ENCODE data around the gene B4GALT1. TPM values are rescaled to one million over a fixed set of nuclear protein-coding genes. Genes with fewer than 3 reads are reported as not detected.
"Not testable (repeated sequence)": the region's sequence is repeated elsewhere in the genome, so short reads cannot be mapped to it uniquely, and the experiment has no call there.

Gene B4GALT1
- total RNA-seq, 1 donor from 2014 or later = 30.8 TPM

DNA sequence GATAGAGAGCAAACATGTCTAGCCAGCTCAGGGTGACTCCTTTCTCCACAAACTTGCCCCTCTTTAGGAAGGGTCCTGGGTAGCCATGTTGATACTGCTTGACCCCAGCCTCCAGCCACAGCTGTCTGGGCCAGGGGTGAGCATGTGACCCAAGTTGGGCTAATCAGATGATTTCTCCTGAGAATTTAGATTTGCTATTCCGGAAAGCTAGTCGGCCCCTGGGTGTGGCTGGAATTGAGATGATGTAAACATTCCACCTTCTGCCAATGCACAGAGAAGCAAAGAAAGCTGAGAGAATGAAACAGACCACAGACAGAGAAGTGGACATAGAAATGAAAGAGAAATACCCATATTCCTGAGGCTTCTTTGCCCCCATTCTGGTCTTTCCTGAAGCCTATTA, 17.8 kb upstream of the B4GALT1 start:
- peak; percentile 26 for DNase-seq

DNA sequence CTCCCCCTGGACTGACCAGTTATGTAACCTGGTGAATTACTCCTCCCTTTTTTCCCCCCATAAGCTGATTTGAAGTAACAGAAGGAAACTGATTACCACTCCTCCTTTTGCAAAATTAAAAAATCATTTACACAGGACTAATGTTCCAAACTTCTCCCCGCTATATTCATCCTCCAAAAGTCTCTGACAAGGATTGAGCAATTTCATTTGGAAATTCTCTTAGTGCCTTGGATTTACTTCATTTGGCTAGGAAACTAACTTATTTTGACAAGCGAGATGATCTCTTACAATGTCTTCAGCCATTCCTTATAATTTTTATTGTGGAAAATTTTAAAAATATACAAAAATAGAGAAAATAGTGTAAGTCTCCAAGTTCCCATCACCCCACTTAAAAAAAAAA, 15.4 kb upstream of the B4GALT1 start:
- no peak for DNase-seq

DNA sequence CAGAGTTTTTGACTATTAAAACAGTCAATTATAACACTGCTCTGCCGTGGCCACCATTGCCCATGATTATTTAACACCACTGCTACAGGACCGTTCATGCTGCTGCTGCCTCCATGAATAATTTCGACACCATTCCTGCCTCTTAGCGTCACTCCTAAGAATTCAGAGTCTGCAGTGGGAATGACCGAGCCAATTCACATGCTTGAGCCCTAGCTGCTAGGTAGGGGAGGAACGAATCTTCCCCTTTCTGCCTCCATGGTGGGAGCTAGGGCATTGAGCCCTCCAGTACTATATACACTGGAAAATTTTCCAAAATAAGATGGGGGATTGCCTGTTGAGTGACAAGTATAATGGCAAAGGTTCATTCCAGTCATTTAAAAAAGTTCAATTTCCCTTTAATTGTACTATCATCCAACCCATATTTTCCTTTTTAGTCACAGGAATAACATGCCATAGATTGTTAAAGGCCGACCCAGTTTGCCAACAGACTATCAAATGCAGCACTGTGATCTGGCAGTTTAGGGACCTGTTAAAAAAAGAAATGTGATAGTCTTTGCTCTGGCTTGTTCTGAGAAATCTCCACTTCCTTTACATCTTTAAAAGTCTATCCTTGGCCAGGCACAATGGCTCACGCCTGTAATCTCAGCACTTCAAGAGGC, 13.5 kb upstream of the B4GALT1 start:
- no peak for DNase-seq

DNA sequence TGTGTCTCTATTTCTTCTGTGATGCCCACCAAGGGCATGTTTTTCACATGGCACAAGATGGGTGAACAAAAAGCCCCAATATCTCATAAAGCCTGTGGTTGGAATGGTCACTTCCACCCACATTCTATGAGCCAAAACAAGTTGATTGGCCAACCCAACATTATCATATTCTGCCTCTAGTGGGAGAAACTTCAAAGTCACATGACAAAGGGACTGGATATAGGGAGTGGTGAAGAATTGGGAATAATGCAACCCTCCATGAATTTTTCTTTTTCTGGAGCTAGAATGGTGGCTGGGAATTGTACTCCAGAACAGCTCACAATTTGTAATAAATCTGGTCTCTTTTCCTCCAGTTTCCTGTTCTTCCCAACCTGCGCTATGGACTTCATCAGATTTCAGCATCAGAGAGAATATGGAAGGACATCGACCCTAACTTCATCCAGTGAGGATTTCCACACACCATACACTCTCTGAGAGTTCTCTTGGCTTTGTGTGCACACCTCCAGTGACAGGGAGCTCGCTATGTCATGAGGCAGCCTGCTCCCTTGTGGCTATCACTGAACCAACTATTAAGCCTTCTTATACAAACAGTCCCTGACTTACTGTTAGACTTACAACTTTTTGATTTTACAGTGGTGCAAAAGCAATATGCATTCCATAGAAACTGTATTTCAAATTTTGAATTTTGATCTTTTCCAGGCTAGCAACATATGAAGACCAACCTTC, 12.0 kb upstream of the B4GALT1 start:
- no peak for DNase-seq

DNA sequence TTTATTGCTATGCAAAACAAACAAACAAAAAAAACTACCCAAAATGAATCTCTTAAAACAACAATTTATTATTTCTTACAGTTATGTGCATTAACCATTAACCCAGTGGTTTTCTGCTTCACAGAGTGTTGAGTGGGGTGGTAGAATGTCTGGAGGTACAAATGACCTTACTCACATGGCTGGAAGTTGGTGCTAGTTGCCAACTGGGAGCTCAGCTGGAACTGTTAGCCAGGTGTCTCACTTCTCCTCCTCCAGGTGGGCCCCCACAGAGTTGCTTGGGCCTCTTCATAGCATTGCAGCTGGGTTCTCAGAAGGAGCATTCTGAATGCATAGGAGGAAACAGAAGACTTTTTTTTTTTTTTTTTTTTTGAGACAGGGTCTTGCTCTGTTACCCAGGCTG, 10.5 kb upstream of the B4GALT1 start:
- no peak for DNase-seq

DNA sequence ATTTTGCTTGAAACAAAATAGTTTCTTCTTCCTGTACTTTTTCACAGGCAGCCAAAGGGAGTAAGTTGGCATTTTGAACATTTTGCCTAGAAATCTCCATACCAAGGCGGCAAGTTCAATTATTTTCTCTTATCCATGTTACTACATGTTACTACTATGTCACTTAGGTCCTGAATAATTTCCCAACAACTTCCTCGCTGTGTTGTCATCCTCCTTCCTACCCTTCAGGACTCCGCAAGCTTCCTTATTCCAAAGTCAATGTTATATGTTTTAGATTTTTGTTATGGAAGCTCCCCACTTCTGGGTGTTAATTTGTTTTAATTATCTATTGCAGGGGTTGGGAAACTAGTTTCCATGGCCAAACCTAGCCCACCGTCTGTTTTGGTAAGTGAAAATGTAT, 9.9 kb upstream of the B4GALT1 start:
- no peak for DNase-seq

DNA sequence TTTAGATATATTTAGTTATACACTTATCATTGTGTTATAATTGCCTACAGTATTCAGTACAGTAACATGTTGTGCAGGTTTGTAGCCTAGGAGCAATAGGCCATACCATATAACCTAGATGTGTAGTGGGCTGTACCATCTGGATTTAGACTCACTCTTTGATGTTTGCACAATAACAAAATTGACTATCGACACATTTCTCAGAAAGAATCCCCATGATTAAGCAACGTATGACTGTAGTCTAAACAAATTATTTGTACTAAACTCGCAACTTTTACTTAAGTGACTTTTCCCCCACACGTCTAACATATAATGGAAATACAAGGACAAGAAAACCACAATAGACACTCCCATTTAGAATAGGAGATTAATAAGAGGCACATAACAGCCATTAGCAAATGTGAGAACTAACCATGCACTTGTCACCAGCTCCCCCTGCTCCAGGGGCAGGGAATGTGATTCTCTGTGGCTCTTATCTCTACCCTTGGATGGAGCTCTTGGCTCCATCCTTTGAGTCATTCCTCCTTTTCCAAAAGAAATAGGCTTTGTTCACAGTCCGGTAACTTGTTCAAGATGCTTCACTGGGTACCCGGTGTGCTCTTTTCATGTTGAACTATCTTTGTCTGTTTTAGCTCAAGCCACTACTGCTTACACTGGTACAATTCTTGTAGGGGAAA, 8.7 kb upstream of the B4GALT1 start:
- no peak for DNase-seq

DNA sequence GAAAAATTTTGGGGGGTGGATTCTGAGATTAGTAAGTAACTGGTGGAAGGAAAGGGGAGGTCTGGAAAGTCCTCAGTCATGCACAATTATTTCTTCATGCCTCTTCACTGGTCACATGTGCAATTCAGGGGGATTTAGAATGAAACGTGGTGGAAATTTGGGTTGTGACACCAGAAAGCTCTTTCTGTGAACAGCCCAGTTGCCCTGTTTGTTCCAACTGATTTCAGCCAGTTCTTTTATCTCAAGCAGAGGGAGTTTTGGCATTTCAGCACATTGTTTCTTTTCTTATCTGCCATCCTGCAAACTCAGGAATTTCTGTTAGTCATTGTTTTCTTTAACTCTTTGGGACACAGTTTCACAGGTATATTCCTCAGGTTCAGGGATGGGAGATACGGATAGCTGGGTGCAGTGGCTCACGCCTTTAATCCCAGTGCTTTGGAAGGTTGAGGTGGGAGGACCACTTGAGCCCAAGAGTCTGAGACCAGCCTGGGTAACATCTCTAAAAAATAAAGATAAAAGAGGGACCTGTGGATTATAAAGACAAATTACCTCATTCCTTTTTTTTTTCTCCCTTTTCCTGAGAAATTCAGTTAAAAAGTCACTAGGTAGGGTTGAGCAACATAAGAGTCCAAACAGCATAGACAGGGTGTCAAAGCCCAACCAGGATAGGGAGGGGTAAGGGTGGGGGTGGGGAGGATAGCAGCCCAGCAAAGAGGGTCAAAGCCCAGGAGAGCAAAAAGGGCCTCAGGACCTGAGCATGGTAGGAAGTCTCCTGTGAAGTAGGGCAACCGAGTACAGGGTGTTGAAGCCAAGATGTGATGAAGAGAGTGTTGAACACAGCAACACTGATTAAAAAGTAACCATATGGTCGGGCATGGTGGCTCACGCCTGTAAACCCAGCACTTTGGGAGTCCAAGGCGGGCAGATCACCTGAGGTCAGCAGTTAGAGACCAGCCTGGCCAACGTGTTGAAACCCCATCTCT, 5.4 kb upstream of the B4GALT1 start:
- DNase-seq = no peak

DNA sequence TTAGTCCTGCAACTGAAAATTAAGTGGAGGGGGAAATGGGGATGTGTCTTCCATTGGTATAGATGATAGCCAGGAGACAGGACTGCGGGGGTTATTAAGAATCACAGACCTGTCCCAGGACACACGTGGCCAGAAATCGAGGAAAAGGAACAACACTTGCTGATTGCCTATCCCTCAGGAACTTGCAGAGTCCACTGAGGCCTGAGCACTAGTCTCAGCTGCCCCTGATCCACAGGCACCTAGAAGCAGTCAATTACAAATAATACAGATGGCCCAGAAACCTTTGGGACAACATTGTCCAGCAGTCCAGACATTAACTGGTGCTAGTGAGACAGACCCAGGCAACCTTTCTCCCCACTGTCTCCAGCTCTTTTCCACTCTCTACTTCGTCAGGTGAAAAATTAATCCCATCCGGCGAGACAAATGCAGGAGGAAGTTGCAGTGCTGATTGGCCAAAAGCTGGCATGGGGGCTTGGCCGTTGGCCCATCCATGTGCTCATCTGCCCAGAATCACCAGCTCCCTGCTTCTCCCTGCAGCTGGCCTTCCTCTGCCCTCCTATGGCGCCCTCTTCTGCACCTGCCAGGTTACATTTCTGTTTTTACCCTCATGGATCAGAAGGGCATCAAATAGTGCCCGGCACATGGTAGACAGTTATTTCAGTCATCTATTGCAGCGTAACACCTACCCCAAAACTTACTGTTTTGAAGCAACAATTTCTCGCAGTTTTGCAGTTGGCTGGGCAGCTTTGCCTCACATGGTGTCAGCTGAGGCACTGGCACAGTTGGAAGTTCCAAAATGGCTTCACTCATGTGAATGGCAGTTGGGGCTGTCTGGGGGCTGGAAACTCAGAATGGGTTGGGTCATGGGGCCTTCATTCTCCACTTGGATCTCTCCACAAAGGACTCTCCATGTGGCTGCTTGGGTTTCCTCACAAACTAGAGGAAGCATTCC, 3.6 kb upstream of the B4GALT1 start:
- DNase-seq = no peak

DNA sequence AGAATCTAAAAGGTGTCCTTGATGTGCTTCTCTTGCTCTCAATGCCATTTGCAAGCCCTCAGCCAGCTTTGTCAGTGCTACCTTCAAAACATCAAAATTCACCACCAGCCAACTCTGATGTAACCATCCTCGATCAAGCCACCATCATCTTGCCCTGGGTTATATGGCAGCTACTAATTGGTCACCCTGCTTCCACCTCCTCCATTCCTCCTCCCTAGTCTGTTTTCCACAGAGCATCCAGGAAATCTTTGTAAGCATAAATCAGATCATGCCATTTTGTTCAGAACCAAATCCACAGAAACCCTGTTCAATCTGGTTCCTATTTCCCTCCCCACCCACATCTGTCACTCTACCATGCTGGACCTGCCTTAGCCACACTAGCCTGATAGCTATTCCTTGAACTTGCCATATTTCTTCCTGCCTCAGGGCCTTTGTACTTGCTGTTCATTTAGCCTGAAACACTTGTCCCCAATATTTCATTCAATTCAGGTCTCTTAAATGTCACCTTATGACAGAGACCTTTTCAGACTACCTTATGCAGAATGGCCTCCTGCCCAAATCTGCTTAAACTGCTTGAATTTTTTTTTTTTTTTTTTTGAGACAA, 1.9 kb upstream of the B4GALT1 start:
- no peak for DNase-seq

DNA sequence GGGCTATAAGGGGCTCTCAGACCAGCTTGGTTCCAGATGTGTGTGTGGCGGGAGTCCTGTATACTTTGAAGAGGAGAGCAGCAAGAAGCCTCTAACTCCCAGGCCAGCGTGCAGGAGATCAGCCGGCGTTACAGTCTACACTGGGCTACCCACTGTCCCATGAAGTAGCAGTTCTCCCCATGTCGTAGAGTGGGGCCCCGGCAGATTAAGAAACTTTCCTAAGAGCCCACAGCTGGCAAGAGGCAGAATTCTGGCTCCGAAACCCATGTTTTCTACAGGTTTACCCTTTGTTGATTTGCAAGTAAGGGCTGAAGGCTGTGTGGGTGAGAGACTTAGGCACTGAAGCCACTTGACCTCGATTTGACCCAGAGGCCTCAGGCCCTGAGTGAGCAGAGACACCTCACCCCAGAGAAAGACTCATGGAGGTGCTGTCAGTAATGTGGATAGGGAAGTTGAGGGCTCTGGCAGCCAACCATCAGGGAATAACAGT, 881 bp upstream of the B4GALT1 start:
- DNase-seq = no peak

DNA sequence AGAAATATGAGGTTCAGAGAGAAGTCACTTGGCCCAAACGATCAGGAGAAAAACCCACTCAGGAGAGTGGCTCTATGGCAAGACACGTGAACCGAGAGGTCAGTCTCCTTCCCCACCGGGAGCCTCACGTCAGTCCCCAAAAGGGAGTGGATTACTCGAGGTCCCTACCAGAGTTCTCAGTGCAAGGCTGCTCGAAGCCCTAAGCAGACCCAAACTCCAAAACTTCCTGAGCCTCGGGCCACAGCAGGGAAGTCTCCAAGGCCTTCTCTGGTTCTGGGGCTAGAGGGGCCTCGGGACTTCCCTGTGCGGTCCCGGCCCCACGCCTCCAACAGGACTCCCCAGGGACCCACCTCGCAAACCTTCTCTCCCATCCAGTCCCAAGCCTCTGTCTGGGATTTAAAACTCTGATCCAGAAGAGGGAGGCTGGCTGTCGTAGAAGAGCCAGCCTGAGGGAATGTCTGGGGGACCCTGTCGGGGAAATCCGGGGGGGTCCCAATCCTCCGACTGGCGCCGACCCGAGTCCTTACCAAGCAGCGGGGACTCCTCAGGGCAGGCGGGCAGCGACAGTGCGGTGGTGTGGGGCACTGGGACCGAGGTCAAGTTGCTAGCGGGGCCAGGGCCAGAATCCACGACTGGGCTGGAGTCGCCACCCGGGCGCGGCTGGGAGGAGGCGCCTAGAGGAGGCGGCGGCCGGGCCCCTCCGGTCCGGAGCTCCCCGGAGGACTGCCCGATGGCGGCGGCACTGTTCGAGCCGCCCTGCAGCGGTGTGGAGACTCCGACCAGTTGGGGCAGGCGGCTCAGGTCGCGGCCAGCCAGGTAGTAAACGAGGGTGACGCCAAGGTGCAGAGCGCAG, 679 bp downstream of the B4GALT1 start:
- DNase-seq = no peak

DNA sequence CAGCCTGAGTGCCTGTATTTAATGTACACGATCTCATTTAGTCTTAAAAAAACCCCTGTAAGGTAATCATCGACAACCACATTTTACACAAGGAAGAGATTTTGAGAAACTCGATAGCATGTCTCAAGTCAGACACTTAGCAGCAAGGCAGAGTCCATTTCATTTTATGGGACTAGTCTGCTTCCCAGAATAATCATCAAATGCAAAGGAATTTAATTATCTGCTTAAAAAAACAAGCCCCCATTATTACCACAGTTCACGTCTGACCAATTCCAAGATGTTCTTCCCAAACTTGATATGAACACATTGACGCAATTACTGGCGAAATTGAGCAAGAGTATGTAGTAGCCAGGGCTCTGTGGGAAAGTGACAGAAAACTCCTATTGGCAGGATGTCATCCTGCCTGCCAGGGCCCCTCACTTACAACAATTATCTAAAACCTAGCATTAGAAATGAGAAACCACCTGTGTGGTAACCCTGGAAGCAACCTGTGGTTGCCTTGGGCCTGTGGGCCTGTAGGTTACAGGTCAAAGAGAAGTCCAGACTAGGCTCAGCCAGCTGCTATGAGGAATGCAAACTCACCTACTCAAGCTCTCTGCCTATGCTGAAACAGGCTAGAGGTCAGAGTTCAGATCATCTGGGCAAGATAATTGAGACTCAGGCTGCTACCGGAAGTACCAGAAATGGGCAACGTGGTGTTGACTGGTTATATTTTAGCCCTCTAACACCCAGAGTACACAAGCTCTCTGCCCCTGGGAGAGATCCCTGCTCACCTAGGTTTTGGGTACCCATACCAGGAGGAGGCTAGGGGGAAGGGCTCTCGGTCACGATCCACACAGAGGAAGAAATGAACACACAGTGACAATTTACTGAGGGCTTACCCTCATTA, 1.6 kb downstream of the B4GALT1 start:
- peak; percentile 52 for DNase-seq

DNA sequence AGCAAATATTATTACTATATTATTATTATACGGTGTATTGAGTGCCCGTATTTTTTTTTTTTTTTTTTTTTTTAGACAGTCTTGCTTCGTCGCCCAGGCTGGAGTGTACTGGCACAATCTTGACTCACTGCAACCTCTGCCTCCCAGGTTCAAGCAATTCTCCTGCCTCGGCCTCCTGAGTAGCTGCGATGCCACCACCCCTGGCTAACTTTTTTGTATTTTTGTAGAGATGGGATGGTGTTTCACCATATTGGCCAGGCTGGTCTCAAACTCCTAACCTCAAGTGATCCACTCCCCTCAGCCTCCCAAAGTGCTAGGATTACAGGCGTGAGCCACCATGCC, 2.2 kb downstream of the B4GALT1 start:
- not testable (repeated sequence) for DNase-seq

DNA sequence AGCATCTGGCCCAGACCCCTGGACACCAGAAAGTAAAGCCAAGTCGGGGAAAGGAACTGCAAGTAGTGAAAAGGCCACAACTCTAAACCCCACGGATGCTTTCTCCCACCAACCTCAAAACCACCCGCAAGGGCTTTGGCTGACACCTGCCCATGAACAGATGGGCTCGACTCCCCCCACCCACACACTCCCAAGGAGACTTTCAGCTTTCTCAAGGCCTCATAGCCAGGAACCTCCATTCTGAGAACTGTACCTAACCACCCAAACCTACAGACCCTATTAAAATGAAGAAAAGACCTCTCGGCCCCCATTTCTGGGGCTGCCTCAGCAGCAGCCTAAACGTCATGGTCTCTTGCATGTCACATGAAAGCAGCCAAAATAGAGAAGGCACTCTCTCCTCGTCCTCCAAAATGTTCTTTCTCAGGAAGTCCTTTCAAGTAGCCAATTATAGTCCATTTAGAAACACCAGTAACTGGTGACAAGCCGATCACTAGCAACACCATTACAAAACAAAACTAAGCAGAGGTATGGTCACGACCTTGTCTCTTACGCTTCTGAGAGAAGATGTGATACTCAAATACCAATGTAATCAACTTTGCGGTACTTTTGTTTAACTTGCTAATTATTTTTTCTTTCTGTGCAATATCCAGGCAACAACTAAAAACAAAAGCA, 2.9 kb downstream of the B4GALT1 start:
- DNase-seq = no peak

DNA sequence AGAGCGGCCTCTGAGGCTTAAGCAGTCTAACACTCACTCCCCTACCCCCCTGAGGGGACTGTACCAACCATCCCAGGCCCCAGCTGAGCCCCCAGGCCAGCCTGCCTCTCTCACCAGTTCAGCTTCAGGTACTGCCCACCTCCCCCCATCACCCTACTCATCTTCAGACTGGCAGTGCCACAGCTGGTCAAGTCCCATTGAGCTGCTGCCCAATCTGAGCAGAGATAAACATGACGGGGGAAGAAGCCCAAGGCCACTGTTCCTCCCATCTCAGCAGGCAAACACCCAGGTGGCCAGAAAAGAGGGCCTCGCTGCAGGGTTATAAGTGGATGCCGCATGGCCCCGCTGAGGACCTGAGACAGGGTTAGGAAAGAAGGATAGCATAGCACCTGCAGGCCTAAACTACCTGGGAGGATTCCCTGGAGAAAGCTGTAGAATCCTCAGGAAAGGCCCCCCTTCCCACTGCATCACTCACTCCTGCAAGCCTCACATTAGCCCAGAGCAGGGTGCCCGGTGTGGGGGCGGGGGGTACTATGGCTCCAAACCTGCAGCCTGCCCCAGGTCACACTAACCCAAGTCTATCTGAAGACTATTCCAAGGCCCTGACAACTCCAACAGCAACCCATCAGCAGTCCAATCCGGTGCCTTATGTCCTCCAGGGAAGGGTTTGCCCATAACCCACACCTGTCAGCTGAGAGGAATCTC, 3.6 kb downstream of the B4GALT1 start:
- no peak for DNase-seq

DNA sequence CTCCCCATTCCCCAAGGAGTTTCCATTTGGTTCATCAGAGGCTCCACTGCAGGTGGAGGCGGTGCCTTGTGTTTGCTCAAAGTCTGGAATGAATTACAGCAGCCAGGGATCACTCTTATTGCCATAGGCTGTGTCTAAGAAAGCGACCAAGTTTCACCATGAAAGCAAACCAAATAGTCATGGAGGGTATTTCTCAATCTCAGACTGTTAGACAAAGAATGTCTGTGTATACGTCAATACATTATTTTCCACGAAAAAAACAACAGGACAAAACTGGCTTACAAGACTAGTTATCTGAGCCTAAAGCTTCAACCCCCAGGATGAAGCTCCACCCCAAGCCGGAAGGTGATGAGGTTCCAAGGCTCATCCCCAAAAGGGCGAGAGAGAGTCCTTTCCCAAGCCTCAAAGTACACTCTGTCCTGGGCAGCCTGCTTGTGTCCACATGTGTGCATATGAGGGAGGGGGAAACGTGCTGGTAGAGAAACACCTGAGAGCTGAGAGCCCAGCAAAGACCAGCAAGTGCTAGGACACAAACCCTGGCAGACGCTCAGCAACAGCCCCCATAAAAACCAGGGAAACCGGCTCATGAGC, 4.3 kb downstream of the B4GALT1 start:
- DNase-seq = no peak
